SK-N-MC (cell line): Measurements from ENCODE around the gene FHIP1A.

Experiments
- EZH2 ChIP-seq: fragments of 200-600 bp; sonication (generic); IDR thresholded peaks from one replicate; pipeline ENCODE4 v1.6.1; 2017; ENCODE audit warnings: antibody characterized with exemption
- FOXP2 ChIP-seq: optimal IDR thresholded peaks from 2 replicates; pipeline ENCODE3; 2011; ENCODE audit warnings: mild to moderate bottlenecking, moderate library complexity; ENCODE audit not compliant: insufficient read depth; ENCODE audit errors: extremely low read length, control extremely low read depth
- POLR2AphosphoS5 ChIP-seq: IDR thresholded peaks from 2 replicates; pipeline ENCODE4 v1.6.1; 2012; ENCODE audit warnings: mild to moderate bottlenecking, low read depth, low read length, borderline replicate concordance

DNA sequence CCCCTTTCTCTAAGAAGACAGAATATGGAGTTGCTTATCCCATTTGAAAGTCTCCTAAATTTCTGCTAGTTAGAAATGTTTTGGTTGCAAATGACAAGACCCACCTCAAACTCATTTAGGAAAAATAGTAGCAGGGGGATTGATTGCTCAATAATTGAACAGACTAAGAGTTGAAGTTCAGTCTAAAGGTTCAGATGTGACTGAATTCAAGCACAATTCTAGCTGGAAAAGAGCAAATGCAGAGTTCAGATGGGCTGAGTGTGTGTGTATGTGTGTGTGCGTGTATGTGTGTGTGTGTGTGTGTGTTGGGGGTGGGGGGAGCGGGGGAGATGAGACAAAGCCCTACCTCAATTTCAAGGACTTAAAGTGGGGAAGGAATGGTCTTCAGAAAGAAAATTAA is 47.9 kb upstream of the FHIP1A start:
- TF ChIP-seq EZH2, result no peak
- TF ChIP-seq POLR2AphosphoS5, result no peak
- no peak for TF ChIP-seq FOXP2
